H1 (cell line): ENCODE results near the gene CACNA1B. TPM values are rescaled to one million over a fixed set of nuclear protein-coding genes. Genes with fewer than 3 reads are reported as not detected.

Source experiments
- ASH2L ChIP-seq: fragments of 200-600, 300-600 bp; sonication (generic); IDR thresholded peaks from one replicate; pipeline ENCODE4 v1.7.1; 2017; ENCODE audit warnings: low read length
- CHD2 ChIP-seq: IDR thresholded peaks from 2 replicates; pipeline ENCODE4 v1.6.1; 2012; ENCODE audit warnings: low read length, improper control_type of control experiment
- EP300 ChIP-seq, 2 experiments: IDR thresholded peaks; 1 replicate in 1 of 2; 2 replicates in 1 of 2; pipeline ENCODE4 v1.6.1; 2011 to 2012; ENCODE audit warnings: low read depth in 2 of 2, low read length in 2 of 2, mild to moderate bottlenecking in 2 of 2, borderline replicate concordance in 1 of 2, inconsistent platforms in 1 of 2, moderate library complexity in 1 of 2
- FOSL1 ChIP-seq: IDR thresholded peaks from 2 replicates; pipeline ENCODE4 v1.6.1; 2011; ENCODE audit warnings: mild to moderate bottlenecking, low read depth, low read length, moderate library complexity; ENCODE audit not compliant: insufficient read depth
- GABPA ChIP-seq: IDR thresholded peaks from 2 replicates; pipeline ENCODE4 v1.6.1; 2011; ENCODE audit warnings: mild to moderate bottlenecking, low read length, moderate library complexity, borderline replicate concordance; ENCODE audit not compliant: insufficient read depth
- HDAC2 ChIP-seq, 2 experiments: fragments of 300-600 bp in 1 of 2; sonication (generic) in 1 of 2; IDR thresholded peaks; 2 replicates each; pipeline ENCODE4 v1.6.1; 2011 to 2012; ENCODE audit warnings: low read depth in 2 of 2, low read length in 2 of 2, mild to moderate bottlenecking in 2 of 2, moderate library complexity in 2 of 2, borderline replicate concordance in 1 of 2, inconsistent platforms in 1 of 2
- KDM1A ChIP-seq: fragments of 200-600, 300-600 bp; sonication (generic); IDR thresholded peaks from 2 replicates; pipeline ENCODE4 v1.7.1; 2016; ENCODE audit warnings: mild to moderate bottlenecking, low read length, borderline replicate concordance
- PHF8 ChIP-seq: fragments of 200-600 bp; sonication (generic); conservative IDR thresholded peaks from 2 replicates; pipeline ENCODE4 v1.7.1; 2012; ENCODE audit warnings: low read depth, mild to moderate bottlenecking, inconsistent platforms, low read length, moderate library complexity
- TEAD4 ChIP-seq: IDR thresholded peaks from 2 replicates; pipeline ENCODE4 v1.6.1; 2012; ENCODE audit warnings: low read depth, low read length, inconsistent platforms, mixed read lengths
- polyA plus RNA-seq, 7 experiments: library from polyadenylated mRNA; depleted of rRNA in 3 of 7; stranded (reverse) in 5 of 7; unstranded in 2 of 7; fragments of >200 nt in 5 of 7; fragments of 200-250 nt in 2 of 7; gene quantifications; 1 replicate in 5 of 7; 2 replicates in 1 of 7; 4 replicates in 1 of 7; pipeline versions ENCODE4 v1.2.1 to v1.2.3, GENCODE V29; 2011 to 2013; ENCODE audit warnings: missing spikeins in 2 of 7, mixed read lengths in 2 of 7
- total RNA-seq: library from RNA; stranded (reverse); fragmentation: NEBNext Ultra II Directional; extraction: Animal tissue kit (Norgen Biotek cat#: 25700); gene quantifications from 2 replicates; pipeline ENCODE4 v1.2.1, GENCODE V29; 2021
- TF ChIP-seq, protein P1 (sequence below): fragments of 300-600 bp; sonication (generic); IDR thresholded peaks from 2 replicates; pipeline ENCODE4 v1.7.1; 2012; ENCODE audit warnings: low read length, moderate library complexity, mild to moderate bottlenecking, inconsistent platforms; ENCODE audit not compliant: insufficient replicate concordance
- TF ChIP-seq, protein P2 (sequence below): IDR thresholded peaks from 2 replicates; pipeline ENCODE4 v1.6.1; 2012; ENCODE audit warnings: inconsistent platforms

CACNA1B gene
- total and polyA plus RNA-seq, 2 of the 8 experiments (the other 6 are each of a cell fraction or from before 2014, with no cell fraction given), result 1.5 to 5.7 TPM

DNA sequence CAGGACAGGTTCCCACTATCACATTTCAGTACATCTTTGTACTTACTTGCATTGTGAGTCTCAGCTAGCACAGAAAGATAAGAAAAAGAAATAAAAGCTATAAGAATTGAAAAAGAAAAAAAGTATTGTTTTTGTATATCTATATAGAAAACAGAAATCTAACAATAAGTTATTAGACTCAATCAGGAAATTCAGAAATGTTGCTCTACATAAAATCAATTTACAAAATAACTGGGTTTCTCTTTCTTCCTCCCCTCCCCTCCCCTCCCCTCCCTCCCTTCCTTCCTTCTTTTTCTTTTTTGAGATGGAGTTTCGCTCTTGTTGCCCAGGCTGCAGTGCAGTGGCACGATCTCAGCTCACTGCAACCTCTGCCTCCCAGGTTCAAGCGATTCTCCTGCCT lies 7.2 kb upstream of the CACNA1B start (continued):
- TF ChIP-seq, protein P1, sequence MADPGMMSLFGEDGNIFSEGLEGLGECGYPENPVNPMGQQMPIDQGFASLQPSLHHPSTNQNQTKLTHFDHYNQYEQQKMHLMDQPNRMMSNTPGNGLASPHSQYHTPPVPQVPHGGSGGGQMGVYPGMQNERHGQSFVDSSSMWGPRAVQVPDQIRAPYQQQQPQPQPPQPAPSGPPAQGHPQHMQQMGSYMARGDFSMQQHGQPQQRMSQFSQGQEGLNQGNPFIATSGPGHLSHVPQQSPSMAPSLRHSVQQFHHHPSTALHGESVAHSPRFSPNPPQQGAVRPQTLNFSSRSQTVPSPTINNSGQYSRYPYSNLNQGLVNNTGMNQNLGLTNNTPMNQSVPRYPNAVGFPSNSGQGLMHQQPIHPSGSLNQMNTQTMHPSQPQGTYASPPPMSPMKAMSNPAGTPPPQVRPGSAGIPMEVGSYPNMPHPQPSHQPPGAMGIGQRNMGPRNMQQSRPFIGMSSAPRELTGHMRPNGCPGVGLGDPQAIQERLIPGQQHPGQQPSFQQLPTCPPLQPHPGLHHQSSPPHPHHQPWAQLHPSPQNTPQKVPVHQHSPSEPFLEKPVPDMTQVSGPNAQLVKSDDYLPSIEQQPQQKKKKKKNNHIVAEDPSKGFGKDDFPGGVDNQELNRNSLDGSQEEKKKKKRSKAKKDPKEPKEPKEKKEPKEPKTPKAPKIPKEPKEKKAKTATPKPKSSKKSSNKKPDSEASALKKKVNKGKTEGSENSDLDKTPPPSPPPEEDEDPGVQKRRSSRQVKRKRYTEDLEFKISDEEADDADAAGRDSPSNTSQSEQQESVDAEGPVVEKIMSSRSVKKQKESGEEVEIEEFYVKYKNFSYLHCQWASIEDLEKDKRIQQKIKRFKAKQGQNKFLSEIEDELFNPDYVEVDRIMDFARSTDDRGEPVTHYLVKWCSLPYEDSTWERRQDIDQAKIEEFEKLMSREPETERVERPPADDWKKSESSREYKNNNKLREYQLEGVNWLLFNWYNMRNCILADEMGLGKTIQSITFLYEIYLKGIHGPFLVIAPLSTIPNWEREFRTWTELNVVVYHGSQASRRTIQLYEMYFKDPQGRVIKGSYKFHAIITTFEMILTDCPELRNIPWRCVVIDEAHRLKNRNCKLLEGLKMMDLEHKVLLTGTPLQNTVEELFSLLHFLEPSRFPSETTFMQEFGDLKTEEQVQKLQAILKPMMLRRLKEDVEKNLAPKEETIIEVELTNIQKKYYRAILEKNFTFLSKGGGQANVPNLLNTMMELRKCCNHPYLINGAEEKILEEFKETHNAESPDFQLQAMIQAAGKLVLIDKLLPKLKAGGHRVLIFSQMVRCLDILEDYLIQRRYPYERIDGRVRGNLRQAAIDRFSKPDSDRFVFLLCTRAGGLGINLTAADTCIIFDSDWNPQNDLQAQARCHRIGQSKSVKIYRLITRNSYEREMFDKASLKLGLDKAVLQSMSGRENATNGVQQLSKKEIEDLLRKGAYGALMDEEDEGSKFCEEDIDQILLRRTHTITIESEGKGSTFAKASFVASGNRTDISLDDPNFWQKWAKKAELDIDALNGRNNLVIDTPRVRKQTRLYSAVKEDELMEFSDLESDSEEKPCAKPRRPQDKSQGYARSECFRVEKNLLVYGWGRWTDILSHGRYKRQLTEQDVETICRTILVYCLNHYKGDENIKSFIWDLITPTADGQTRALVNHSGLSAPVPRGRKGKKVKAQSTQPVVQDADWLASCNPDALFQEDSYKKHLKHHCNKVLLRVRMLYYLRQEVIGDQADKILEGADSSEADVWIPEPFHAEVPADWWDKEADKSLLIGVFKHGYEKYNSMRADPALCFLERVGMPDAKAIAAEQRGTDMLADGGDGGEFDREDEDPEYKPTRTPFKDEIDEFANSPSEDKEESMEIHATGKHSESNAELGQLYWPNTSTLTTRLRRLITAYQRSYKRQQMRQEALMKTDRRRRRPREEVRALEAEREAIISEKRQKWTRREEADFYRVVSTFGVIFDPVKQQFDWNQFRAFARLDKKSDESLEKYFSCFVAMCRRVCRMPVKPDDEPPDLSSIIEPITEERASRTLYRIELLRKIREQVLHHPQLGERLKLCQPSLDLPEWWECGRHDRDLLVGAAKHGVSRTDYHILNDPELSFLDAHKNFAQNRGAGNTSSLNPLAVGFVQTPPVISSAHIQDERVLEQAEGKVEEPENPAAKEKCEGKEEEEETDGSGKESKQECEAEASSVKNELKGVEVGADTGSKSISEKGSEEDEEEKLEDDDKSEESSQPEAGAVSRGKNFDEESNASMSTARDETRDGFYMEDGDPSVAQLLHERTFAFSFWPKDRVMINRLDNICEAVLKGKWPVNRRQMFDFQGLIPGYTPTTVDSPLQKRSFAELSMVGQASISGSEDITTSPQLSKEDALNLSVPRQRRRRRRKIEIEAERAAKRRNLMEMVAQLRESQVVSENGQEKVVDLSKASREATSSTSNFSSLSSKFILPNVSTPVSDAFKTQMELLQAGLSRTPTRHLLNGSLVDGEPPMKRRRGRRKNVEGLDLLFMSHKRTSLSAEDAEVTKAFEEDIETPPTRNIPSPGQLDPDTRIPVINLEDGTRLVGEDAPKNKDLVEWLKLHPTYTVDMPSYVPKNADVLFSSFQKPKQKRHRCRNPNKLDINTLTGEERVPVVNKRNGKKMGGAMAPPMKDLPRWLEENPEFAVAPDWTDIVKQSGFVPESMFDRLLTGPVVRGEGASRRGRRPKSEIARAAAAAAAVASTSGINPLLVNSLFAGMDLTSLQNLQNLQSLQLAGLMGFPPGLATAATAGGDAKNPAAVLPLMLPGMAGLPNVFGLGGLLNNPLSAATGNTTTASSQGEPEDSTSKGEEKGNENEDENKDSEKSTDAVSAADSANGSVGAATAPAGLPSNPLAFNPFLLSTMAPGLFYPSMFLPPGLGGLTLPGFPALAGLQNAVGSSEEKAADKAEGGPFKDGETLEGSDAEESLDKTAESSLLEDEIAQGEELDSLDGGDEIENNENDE, result no peak
- TF ChIP-seq KDM1A, result no peak
- no peak for TF ChIP-seq HDAC2 (IDR thresholded peaks at IDR 0.05; ENCODE audit: borderline replicate concordance in 1 of 2, low read depth in 2 of 2, low read length in 2 of 2)
- TF ChIP-seq, protein P2, sequence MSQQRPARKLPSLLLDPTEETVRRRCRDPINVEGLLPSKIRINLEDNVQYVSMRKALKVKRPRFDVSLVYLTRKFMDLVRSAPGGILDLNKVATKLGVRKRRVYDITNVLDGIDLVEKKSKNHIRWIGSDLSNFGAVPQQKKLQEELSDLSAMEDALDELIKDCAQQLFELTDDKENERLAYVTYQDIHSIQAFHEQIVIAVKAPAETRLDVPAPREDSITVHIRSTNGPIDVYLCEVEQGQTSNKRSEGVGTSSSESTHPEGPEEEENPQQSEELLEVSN, result no peak
- no peak for TF ChIP-seq GABPA
- TF ChIP-seq TEAD4, result no peak
- TF ChIP-seq ASH2L, result no peak
- no peak for TF ChIP-seq FOSL1
- no peak for TF ChIP-seq CHD2
- no peak for TF ChIP-seq PHF8
- TF ChIP-seq EP300 (IDR thresholded peaks at IDR 0.05; ENCODE audit: borderline replicate concordance in 1 of 2, low read depth in 2 of 2, low read length in 2 of 2), result no peak
